HL-60/S4 (cell line): Measurements from ENCODE around the gene CACNB2.

Experiments used
- in situ Hi-C: fragments of 300-500 bp; cut with MboI; formaldehyde crosslinking; loops from 2 replicates; pipeline ENCODE4 v1.14.3; 2022; ENCODE audit warnings: low sequenced_read_pairs

The CACNB2 gene

DNA sequence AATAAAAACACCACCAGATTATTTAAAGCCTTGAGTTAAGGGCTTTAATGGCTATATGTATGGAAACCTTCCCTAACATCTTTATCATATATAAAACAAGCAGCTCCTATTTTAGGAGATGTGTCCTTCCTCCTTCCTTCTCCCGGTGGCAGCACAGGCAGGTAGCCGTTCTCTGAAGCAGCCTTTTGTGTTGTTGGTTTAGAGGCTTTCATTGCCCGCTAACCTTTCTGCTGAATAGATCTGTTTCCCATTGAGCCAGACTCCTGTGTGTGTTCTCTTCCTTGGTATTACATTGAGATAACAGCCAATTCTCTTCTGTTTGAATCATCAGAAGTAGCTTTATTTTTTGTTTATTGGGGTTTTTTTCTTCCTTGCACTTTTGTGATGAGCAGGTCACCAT, 131.3 kb downstream of the CACNB2 start:
- in situ Hi-C loops = no loop called here

DNA sequence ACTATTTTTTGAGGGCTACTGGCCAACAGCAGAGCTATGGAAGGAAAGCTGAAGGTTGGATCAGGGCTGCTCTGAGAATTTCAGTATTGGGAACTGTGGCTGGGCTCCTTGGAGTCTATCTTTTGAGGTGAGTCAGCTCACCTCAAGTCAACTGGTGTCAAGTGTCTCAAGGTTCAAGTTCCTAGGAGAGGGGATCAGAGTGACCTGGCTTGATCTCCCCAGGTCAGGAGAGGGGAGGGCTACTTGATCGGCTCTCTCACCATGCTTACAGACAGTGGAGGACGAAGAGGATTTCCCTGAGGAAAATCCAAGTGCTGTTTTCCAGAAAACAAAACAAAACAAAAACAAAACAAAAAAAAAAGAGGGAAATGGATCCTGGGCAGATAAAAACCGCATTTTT, 132.8 kb downstream of the CACNB2 start:
- in situ Hi-C loops = no loop called here

DNA sequence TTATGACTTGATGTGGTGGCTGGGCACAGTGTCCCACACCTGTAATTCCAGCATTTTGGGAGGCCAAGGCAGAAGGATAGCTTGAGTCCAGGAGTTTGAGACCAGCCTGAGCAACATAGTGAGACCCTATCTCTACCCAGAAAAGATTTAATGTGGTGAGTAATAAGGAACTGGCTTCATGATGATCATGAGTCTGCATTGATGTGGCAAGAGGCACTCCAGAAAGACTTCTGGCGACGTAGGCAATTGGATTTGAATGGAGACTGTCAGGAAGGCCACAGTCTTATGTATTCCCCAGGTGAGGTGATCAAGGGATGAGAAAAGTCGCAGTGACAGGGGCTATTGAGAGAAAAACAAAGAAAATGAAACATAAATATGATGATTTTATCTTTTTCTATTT, 138.0 kb downstream of the CACNB2 start:
- in situ Hi-C loops = no loop called here

DNA sequence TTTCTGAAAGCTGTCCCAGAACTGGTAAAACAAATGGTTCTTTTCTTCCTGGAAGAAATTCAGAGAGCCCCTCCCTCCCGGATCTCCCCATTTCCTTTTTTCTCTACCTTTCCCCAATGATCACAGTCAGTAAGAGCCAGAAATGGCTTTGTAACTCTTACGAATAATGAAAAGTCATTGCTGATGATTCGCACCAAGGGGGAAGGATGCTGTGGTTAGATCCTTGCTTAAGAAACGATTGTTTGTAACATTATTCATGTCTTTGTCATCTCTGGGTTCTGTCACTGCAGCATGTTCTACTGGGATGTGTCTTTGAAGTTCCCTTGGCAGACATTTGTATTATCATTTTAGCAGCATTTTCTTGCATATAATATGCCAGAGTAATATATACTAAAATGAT, 138.9 kb downstream of the CACNB2 start:
- in situ Hi-C loops = no loop called here

DNA sequence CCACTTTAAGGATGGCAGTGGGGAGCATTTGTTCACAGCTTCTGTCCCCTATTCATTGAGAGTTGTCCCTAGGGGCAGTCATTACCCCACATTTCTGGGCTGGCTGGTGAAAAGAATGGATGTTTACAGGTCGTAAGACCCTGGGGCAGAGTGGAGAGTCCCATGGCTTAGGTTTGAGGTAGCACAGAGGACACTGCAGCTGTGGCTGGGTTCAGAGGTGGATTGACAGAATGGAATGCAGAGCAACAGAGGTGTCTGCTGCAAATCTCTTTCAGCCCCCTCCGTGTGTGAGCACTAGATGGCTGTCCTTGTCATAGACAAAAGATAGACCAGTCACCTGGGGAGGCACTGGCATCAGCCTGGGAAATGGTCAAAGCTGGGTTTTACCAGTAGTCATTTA, 141.9 kb downstream of the CACNB2 start:
- in situ Hi-C loops = no loop called here

DNA sequence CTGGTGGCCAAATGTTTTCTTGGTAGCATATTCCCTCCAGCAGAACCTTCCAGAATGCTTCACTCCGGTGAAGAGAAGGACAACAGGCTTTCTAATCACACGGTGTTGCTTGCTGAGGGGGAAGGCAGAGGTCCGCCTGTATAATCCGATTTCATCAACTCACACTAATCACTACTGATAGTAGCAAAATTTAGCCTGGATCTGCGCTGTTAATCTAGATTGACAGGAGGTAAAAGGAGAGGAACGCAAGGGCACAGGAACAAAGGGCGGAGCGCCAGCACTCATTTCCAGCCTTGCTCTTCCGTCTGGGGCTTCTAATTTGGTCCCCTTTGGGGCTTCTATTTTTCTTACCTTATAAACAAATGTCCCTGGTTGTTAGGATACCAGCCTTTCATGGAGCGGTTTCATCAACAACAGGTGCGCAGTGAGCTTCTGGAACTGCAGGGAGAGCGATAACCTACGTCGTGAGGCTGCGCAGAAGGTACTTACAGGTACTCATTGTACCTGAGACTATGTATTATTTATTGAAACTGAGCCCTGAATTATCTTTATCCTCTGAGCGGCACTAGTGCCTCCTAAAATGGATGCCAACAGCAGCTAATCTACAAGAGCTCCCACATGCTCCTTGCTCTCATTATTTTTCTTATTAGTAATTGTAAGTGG, 150.6 kb downstream of the CACNB2 start:
- in situ Hi-C loops = no loop called here

DNA sequence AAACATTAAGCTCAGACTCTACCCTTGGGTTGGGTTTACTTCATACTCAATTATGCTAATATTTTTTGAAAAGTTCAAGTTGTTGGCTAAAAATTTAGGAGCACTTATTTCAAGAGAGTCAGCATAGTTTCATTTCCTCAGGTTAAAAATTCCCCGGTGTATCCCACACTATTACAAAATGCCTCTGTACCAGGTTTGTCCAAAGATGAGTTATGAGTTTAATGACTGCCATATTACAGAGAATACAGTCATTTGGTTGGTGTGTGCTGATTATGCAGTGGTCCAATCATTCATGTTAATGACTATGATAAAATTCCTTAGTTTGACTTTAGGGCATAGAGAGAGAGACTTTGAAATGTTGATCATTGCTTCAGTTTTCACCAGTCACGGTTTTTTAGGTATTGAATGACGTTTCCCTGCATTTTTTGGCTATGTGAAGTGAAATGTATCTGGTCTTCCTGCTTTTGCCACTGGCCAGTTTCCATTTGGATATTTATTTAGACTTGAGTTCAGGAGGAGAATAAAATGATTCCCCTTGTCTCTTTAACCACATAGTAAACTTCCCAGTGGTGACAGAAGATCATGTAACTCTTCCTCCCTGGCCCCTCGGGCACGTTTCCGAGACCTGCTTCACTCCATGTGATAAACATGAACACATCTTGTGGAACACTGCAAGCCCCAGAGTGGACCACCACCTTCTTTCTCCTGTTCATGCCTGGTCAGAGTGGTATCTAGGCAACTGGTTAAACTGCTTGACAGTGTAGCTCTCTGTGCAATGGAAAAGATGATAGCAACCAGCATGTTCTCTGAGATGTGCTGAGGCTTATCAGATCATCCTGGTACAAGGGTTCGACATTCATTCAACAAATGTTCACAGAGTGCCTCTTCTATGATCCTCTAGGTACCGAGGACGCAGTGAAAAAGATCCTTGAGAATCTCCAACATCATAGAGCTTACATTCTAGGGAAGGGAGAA, 153.6 kb downstream of the CACNB2 start:
- in situ Hi-C loops = no loop called here

DNA sequence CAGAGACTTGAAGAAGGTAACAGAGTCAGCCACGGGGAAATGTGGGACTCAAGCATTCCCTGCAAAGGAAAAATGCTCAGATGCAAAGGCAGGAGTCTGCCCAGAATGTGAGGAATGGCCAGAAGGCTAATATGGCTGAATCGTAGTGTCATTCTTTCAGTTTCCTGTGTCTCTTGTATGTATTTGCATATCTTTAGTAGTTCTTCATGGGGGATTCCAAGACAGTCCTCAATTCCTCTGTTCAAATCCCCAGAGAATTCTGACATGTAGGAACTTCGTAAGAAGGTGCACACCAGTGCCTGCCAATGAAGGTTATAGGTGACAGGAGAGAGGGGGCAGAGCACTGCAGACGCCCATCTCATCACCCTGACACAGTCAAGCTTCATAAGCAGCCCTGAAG, 154.4 kb downstream of the CACNB2 start:
- in situ Hi-C loops = no loop called here

DNA sequence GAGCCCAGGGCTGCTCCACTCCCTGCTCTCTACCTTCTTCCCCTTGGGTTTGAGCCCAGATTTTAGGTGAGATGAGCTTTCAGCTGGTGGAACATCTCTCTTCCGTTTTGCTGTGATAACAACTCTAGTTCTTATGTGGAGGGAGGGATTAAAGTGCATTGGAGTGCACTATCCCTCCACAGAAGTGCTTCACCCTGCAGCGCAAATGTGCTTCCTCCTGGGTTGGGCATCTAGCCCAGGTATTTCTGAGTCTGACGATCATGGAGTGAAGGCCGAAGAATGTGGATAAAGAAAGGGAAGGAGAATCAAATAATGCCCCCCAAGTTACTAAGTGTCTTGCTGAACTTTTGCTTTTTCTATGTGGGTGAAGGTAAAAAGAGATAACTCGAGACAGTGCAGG, 157.4 kb downstream of the CACNB2 start:
- in situ Hi-C loops = no loop called here

DNA sequence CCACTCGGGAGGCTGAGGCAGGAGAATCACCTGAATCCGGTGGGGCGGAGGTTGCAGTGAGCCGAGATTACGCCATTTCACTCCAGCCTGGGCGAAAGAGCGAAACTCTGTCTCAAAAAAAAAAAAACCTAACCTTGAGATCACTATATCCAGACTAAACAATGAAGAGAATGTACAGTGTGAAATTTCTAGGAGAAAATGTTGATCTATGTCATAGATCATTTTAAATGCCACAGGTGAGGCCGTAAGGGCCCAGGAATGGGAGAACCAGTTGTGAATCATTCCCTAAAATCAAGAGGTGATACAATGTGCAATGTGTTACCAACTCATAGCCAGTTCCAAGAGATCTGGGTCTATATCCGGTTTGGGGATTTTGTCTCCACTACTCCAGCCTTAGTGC, 158.0 kb downstream of the CACNB2 start:
- in situ Hi-C loops = no loop called here

DNA sequence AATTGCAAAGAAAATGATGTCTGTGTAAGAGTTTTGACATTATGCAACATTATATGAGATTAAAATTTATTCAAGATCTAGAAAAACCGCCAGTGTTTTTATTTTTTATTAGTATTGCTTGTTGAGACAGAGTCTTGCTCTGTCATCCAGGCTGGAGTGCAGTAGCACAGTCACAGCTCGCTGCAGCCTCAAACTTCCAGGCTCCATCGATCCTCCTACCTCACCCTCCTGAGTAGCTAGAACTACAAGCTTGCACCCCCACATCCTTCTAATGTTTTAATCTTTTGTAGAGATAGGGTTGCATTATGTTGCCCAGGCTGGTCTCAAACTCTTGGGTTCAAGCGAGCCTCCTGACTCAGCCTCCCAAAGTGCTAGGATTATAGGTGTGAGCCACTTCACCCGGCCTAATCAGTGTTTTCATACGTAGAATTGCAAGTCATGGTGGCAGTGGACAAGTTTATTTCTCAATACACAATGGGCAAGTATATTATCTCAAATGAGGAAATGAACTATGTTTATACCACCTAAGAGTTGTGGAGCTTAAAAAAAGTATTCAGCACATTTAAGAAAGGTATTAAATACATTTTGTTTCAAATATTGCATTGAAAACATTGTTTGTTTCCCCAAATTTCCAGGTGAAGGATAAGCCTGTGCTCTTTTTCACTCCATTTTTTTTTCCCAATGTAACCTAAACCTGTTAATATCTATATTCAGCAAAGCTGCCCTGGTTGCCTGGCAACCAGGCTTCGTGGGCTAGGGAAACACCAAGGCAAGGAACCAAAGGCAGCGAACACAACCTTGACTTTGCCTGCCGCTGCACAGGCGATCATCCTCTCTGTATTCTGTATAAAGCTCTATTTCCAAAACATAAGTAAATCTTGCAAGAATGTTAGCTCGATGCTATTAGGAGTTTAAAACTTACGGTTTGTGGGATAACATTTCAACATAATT, 163.9 kb downstream of the CACNB2 start:
- in situ Hi-C loops = no loop called here

DNA sequence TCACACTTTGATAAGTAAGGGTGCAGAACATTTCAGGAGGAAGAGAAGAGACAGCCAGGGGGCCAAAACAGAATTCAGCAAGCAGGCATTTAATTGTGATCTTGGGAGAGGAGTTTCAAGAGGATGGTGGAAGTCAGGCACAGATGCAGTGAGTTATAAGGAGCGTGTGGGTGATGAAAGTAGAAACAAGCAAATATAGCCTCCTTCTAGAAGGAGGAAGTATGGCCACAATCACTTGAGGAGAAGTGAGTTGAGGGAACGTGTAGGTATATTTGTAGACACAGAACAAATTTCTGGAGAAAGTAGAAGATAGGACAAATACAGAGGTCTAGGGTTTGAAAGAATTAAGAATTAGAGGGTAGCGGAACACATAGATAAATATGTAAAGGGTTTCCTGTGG, 165.8 kb downstream of the CACNB2 start:
- in situ Hi-C loops = no loop called here

DNA sequence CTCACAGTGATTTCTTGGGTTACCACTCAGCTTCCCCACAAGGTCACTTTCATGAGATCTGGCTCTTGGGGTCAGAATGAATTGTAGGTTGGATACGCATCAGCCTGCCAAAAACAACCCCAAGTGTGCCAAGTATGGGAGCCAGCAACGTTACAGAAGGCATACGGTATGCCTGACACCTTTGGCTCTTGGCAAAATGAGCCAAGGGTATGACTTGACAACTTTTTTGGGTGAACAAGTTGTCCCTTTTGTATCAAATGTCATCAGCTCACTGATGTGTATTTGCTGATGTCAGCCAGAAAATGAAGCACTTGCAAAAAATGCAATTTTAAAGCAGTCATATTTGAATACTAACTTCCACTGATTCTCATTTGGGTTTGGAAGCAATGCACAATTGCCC, 168.4 kb downstream of the CACNB2 start:
- in situ Hi-C loops = no loop called here

DNA sequence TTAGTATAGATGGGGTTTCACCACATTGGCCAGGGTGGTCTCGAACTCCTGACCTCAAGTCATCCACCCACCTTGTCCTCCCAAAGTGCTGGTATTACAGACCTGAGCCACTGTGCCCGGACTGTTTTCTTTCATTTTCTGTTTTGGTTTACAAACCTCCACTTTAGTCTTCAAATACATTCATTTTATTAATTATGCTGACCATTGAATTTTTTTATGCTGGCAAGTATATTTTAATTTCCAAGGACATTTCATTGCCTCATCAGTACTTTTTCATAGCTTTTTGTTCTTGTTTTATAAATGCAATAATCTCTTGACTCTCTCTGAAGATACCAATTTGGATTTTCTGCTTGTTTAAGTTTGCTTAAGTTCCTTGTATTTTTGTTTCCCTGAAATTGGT, 170.5 kb downstream of the CACNB2 start:
- in situ Hi-C loops = no loop called here

DNA sequence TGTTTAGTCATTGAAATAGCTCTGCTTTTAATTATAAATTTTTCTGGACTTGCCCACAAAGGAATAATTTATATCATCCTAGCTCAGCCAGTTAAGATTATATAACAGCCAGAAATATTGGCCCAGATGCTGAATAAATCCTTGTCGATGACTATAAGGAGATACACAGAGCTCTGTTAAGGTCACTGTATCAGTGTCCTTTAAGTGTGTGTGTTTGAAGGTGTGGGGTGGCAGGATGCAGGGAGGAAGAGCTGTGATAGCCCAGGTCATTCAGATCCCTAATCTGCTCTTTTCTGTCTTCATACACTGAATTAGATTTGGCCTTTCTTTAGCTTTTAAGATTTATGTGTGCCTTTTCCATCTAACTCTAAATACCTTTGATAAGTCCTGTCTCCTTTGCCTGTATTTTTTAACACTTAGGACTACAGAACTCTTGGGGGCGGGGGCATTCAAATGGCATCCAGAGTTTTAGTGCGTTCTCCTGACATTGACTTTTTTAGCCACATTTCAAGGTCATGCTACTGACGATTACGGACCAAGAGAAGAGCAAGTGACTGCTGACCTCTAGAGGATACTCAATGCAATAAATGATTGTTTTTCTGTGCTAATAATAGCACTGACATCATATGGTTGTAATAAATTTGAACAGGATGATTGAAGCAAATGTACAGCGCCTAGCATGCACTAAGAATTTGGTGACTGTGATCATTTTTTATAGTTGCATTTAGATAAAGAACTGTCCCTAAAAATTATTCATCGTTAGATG, 172.3 kb downstream of the CACNB2 start:
- in situ Hi-C loops = no loop called here

DNA sequence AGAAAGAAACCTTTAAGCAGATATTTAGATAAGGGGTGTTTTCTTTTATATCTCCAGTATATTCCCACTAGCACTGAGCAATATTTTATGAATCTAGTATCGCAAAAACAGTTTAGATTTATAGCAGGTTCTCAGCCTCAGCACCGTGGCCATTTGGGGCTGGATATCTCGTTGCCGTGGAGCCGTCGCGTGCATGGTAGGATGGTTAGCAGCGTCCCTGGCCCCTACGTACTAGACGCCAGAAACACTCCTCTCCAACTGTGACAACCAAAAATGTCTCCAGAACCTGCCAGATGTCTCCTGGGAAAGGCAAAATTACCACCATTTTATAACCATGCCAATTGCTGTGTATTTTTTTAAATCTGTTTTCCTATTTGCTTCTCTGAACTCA, 172.9 kb downstream of the CACNB2 start:
- in situ Hi-C loops = no loop called here

DNA sequence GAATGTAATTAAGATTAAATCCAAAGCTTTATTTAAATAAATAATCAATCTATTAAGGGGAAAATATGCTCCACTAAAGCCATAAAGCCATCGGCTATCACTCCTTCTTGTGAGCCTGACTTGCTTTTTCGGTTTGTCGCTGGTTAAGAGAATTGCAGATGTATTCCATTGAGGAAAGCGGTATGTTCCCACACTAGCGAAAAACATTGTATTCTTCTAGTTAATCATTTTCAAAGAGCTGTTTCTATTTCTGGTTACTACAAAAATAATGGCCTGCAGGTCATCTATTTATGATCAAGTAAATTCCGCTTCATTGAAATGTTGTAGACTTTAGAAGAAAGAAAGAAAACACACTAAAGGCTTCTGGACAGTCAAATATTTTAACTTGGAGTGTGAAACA, 173.4 kb downstream of the CACNB2 start:
- in situ Hi-C loops = no loop called here

DNA sequence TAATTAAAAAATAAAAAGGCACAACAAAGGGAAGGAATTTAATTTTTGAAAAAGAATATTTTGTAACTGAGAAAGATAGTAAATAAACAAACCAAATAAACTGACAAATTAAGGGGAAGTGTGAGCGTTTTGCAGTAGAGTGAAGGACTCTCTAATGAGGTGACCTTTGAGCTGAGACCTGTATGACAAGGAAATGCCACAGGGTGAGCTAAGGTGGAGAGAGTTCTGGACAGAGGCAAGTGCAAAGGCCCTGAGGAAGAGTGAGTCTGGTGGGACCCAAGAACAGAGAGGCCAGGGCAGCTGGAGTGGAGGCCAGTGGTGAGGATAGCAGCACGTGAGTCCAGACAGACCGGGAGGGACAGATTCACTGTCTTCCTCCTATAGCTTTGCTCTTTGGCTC, 179.4 kb downstream of the CACNB2 start:
- in situ Hi-C loops = no loop called here

DNA sequence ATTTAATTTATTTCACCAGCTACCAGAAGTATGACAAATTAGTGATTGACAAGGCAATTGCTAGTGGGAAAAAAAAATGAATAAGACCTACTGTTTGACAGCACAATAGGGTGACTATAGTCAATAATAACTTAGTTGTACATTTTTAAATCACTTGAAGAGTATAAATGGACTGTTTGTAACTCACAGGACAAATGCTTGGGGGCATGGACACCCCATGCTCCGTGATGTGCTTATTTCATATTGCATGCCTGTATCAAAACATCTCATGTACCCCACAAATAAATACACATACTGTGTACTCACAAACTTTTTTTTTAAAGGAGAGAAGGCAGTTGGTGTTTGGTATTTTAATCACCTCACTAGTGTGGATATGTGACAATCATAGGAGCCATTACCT, 181.1 kb downstream of the CACNB2 start:
- in situ Hi-C loops = no loop called here

DNA sequence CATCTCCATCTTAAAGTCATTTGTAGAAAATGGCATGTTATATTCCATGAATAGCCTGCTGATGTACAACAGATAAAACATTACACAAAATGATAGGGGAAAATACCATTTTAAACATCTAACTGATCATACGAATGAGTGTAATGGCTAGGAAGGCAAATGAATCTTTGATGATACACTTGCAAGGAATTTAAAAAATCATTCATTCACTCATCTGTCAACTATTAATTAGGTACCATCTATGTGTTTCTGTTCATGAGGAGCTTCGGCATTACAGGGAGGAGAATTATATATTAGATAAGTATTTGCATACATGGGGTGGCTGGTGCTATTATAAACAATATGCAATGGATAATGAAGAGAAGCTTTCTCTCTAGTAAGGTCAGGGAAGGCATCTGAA, 183.7 kb downstream of the CACNB2 start:
- in situ Hi-C loops = no loop called here

DNA sequence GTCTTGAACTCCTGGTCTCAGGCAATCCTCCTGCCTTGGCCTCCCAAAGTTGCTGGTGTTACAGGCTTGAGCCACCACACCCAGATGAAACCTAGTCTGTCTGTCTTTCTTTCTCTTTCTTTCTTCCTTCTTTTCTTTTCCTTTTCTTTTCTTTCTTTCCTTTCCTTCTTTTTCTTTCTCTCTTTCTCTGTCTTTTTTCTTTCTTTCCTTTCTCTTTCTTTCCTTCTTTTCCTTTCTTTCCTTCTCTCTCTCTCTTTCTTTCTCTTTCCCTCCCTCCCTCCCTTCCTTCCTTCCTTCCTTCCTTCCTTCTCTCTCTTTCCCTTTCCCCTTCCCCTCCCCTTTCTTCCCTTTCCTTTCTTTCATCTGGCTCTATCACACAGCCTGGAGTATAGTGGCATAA, 185.2 kb downstream of the CACNB2 start:
- in situ Hi-C loops = no loop called here
